ENCODE data around the gene NDUFS2.

The NDUFS2 gene

GRCh38 chr1:161176468-161177111 lies 25.6 kb upstream of the NDUFS2 start:
- peaks cover 77% of the 10 kb centered on the region for H3K4me1 Mint-ChIP-seq

GRCh38 chr1:161177112-161177935 lies 24.8 kb upstream of the NDUFS2 start, which contains the start of gene B4GALT3:
TSS of gene B4GALT3 (minus strand) at chr1:161177507. CDS start at chr1:161176060, 1,447 bp downstream.
- peak; percentile 84 for ATAC-seq (replicated peaks; ENCODE audit: extremely low read depth, poor library complexity, severe bottlenecking)
- peak; percentile 88 to 95 for DNase-seq (ENCODE audit: low spot score in 2 of 2)
- peaks cover 82% of the 10 kb centered on the region for H3K4me1 Mint-ChIP-seq
- H3K27me3 Mint-ChIP-seq, result no peaks in the 10 kb centered on the region
- peaks cover 42% of the 10 kb centered on the region for H3K36me3 Mint-ChIP-seq (ENCODE audit: insufficient read depth)
- no peaks in the 10 kb centered on the region for H3K9me3 Mint-ChIP-seq
- H3K27ac Mint-ChIP-seq (ENCODE audit: low read depth), result peak within 1 kb of the TSS; percentile 97
- H3K4me3 Mint-ChIP-seq, result peak within 1 kb of the TSS; percentile 97

More at GRCh38 chr1:161176468-161177111, 25.6 kb upstream of the NDUFS2 start:
- Mint-ChIP-seq H3K36me3 (ENCODE audit: insufficient read depth) (peaks cover 46% of the 10 kb centered on the region), H3K4me3 (peak overlapping the region; percentile 97), H3K9me3 (no peaks in the 10 kb centered on the region), H3K27me3 (no peaks in the 10 kb centered on the region), H3K27ac (ENCODE audit: low read depth) (peak overlapping the region; percentile 97)
- peak; percentile 16 for ATAC-seq (replicated peaks; ENCODE audit: extremely low read depth, poor library complexity, severe bottlenecking)
- no peak for DNase-seq (ENCODE audit: low spot score in 2 of 2)

GRCh38 chr1:161177936-161178244 lies 24.3 kb upstream of the NDUFS2 start:
- ATAC-seq (replicated peaks; ENCODE audit: extremely low read depth, poor library complexity, severe bottlenecking) (no peak), DNase-seq (ENCODE audit: low spot score in 2 of 2) (no peak)
- Mint-ChIP-seq H3K4me3 (peak overlapping the region; percentile 97), H3K27ac (ENCODE audit: low read depth) (peak overlapping the region; percentile 97), H3K4me1 (peaks cover 80% of the 10 kb centered on the region), H3K9me3 (no peaks in the 10 kb centered on the region), H3K27me3 (no peaks in the 10 kb centered on the region), H3K36me3 (ENCODE audit: insufficient read depth) (peaks cover 37% of the 10 kb centered on the region)

- H3K27ac Mint-ChIP-seq (ENCODE audit: low read depth), result peak overlapping the region; percentile 95
- DNase-seq (ENCODE audit: low spot score in 2 of 2) (no peak), ATAC-seq (replicated peaks; ENCODE audit: extremely low read depth, poor library complexity, severe bottlenecking) (no peak)
- no peaks in the 10 kb centered on the region for H3K9me3 Mint-ChIP-seq
- H3K4me1 Mint-ChIP-seq, result peaks cover 82% of the 10 kb centered on the region
- peaks cover 25% of the 10 kb centered on the region for H3K36me3 Mint-ChIP-seq (ENCODE audit: insufficient read depth)
- no peak overlapping the region for H3K4me3 Mint-ChIP-seq
- no peaks in the 10 kb centered on the region for H3K27me3 Mint-ChIP-seq
Observed at GRCh38 chr1:161179698-161180097, 22.5 kb upstream of the NDUFS2 start.

DNA sequence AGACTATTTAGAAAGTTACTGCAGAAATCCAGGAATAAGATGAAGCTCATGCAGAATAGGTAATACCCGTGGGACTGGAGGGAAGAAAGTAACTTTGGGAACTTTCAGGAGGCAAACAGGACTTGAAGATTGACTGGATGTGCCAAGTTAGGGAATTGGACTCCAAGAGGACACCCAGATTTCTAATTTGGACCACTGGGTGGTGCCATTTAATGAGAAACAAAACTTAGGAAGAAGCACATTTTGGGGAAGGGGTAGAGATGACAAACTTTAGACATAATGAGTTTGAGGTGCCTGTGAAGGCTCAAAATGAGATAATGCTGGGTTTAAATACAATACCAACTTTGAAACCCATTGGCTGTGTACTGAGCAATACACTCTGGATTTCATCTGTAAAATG lies 21.5 kb upstream of the NDUFS2 start:
- Mint-ChIP-seq H3K4me1 (peaks cover 81% of the 10 kb centered on the region), H3K9me3 (no peaks in the 10 kb centered on the region), H3K36me3 (ENCODE audit: insufficient read depth) (peaks cover 26% of the 10 kb centered on the region), H3K27ac (ENCODE audit: low read depth) (peak overlapping the region; percentile 95), H3K4me3 (peak overlapping the region; percentile 58), H3K27me3 (no peaks in the 10 kb centered on the region)
- no peak for ATAC-seq (replicated peaks; ENCODE audit: extremely low read depth, poor library complexity, severe bottlenecking)
- DNase-seq (ENCODE audit: low spot score in 2 of 2), result no peak

DNA sequence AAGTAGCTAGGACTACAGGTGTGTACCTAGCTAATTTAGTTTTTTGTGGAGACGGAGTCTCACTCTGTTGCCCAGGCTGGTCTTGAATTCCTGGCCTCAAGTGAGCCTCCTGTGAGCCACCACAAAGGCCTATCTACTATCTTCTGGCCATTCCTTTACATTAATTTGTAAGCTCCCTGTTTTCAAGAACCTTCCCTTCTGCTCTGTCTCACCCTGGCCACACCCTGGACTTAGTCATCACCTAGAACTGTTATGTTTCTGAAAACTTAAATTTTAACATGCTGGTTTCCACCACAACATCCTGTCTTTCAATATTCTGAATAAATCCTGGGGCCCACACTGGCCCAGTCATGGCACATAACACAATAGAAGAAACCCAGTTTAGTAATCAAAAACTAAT lies 20.0 kb upstream of the NDUFS2 start:
- H3K4me1 Mint-ChIP-seq, result peaks cover 81% of the 10 kb centered on the region
- peak overlapping the region; percentile 86 for H3K4me3 Mint-ChIP-seq
- H3K9me3 Mint-ChIP-seq, result no peaks in the 10 kb centered on the region
- ATAC-seq (replicated peaks; ENCODE audit: extremely low read depth, poor library complexity, severe bottlenecking), result peak; percentile 56
- peak in 1 of 2 donors; percentile 43 for DNase-seq (ENCODE audit: low spot score in 2 of 2)
- H3K27ac Mint-ChIP-seq (ENCODE audit: low read depth), result peak overlapping the region; percentile 95
- no peaks in the 10 kb centered on the region for H3K27me3 Mint-ChIP-seq
- peaks cover 20% of the 10 kb centered on the region for H3K36me3 Mint-ChIP-seq (ENCODE audit: insufficient read depth)

GRCh38 chr1:161185282-161185682 lies 16.9 kb upstream of the NDUFS2 start:
- ATAC-seq (replicated peaks; ENCODE audit: extremely low read depth, poor library complexity, severe bottlenecking) (peak; percentile 83), DNase-seq (ENCODE audit: low spot score in 2 of 2) (peak; percentile 47 to 77)
- H3K36me3 Mint-ChIP-seq (ENCODE audit: insufficient read depth), result peaks cover 10% of the 10 kb centered on the region
- peaks cover 83% of the 10 kb centered on the region for H3K4me1 Mint-ChIP-seq
- H3K27ac Mint-ChIP-seq (ENCODE audit: low read depth), result peak overlapping the region; percentile 69
- no peaks in the 10 kb centered on the region for H3K27me3 Mint-ChIP-seq
- no peaks in the 10 kb centered on the region for H3K9me3 Mint-ChIP-seq
- H3K4me3 Mint-ChIP-seq, result peak overlapping the region; percentile 86

- Mint-ChIP-seq H3K9me3 (no peaks in the 10 kb centered on the region), H3K4me3 (peak overlapping the region; percentile 86), H3K36me3 (ENCODE audit: insufficient read depth) (peaks cover 11% of the 10 kb centered on the region), H3K27ac (ENCODE audit: low read depth) (peak overlapping the region; percentile 69), H3K27me3 (no peaks in the 10 kb centered on the region), H3K4me1 (peaks cover 78% of the 10 kb centered on the region)
- ATAC-seq (replicated peaks; ENCODE audit: extremely low read depth, poor library complexity, severe bottlenecking) (peak; percentile 5), DNase-seq (ENCODE audit: low spot score in 2 of 2) (no peak)
Observed at GRCh38 chr1:161185732-161186311, 16.3 kb upstream of the NDUFS2 start.

DNA sequence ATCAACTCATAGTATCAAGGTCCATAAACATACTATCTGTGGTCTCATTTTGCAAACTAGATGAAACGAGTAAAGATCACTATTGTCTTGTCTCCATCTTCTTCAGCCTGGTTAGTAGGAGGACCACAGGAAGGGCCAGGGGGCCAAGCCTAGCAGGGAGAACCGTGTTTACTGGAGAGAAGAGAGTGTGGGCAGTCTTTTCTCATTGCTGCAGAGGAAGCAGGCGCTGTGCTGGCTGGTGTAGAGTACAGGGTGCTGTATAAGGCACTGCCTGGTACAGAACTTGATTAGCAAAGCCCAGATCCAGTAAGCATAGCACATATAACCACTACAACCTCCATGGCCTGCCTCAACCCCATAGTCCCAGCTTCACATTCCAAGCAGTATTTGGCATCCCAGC lies 14.9 kb upstream of the NDUFS2 start:
- Mint-ChIP-seq H3K4me3 (peak overlapping the region; percentile 19), H3K9me3 (no peaks in the 10 kb centered on the region), H3K27ac (ENCODE audit: low read depth) (peak overlapping the region; percentile 69), H3K36me3 (ENCODE audit: insufficient read depth) (peaks cover 11% of the 10 kb centered on the region), H3K4me1 (peaks cover 71% of the 10 kb centered on the region), H3K27me3 (no peaks in the 10 kb centered on the region)
- ATAC-seq (replicated peaks; ENCODE audit: extremely low read depth, poor library complexity, severe bottlenecking) (no peak), DNase-seq (ENCODE audit: low spot score in 2 of 2) (no peak)

DNA sequence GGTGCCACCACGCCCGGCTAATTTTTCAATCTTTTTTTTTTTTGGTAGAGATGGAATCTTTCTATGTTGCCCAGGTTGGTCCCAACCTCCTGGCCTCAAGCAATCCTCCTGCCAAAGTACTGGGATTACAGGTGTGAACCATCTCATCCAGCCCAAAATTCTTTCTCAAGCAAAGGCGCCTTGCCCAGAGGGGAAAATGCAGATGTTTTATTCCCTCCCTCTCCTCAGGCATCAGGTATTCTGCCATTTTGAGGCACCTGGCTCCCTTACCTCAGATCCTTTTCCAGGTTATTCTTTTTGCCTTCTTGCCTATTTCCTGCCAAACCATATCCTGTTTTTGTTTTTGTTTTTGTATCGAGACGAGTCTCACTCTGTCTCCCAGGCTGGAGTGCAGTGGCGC lies 13.8 kb upstream of the NDUFS2 start:
- Mint-ChIP-seq H3K4me3 (no peak overlapping the region), H3K4me1 (peaks cover 70% of the 10 kb centered on the region), H3K27me3 (no peaks in the 10 kb centered on the region), H3K9me3 (no peaks in the 10 kb centered on the region), H3K36me3 (ENCODE audit: insufficient read depth) (peaks cover 9% of the 10 kb centered on the region), H3K27ac (ENCODE audit: low read depth) (peak overlapping the region; percentile 59)
- ATAC-seq (replicated peaks; ENCODE audit: extremely low read depth, poor library complexity, severe bottlenecking) (no peak), DNase-seq (ENCODE audit: low spot score in 2 of 2) (no peak)

DNA sequence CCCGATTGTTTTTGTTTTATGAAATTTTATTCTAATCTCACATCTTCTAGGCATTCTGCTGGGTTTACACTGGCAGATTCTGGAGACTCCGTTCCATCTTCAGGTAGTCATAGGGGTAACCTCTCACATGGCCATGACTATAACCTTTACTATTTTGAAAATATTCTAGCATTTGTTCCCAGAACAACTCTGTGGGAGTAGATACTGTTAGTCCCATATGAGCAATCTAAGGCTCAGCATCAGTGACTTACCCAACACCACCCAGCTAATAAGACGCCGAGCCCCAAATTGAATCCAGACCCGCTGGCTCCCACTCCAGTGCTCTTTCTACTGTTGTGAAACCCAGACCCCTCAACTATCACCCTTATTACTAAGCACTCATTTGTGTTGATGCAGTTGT lies 13.1 kb upstream of the NDUFS2 start:
- no peaks in the 10 kb centered on the region for H3K9me3 Mint-ChIP-seq
- no peak for DNase-seq (ENCODE audit: low spot score in 2 of 2)
- no peak for ATAC-seq (replicated peaks; ENCODE audit: extremely low read depth, poor library complexity, severe bottlenecking)
- no peaks in the 10 kb centered on the region for H3K27me3 Mint-ChIP-seq
- H3K36me3 Mint-ChIP-seq (ENCODE audit: insufficient read depth), result peaks cover 9% of the 10 kb centered on the region
- H3K4me1 Mint-ChIP-seq, result peaks cover 64% of the 10 kb centered on the region
- H3K27ac Mint-ChIP-seq (ENCODE audit: low read depth), result peak overlapping the region; percentile 59
- H3K4me3 Mint-ChIP-seq, result no peak overlapping the region

DNA sequence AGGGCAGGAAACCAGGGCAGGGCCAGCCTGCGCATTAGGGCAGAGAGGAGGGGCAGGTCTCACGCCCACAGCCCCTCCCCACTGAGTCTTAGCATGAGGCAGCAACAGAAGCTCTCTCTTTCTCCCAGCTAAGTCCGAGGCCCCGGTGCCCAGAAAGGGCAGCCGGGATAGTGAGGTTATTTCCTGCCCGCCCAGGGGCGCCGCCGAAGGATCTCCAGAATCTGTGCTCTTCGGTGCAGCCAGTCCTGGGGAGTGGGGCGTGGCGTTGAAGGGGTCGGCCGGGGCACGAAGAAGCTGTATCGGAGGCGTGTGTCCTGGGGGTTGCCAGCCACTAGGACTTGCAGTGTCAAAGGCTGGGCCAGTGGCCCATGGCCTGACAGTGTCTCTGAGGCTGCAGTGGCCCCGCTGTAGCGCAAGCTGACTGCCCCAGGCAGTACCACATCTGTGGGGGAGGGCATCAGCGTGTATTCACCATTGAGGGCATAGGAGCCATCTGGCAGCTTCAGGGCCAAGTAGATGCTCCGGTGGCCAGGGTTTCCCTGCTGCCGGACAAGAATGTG lies 11.1 kb upstream of the NDUFS2 start:
- no peak overlapping the region for H3K27ac Mint-ChIP-seq (ENCODE audit: low read depth)
- DNase-seq (ENCODE audit: low spot score in 2 of 2), result no peak
- H3K4me1 Mint-ChIP-seq, result peaks cover 61% of the 10 kb centered on the region
- no peak for ATAC-seq (replicated peaks; ENCODE audit: extremely low read depth, poor library complexity, severe bottlenecking)
- H3K36me3 Mint-ChIP-seq (ENCODE audit: insufficient read depth), result peaks cover 3% of the 10 kb centered on the region
- no peaks in the 10 kb centered on the region for H3K27me3 Mint-ChIP-seq
- H3K4me3 Mint-ChIP-seq, result no peak overlapping the region
- H3K9me3 Mint-ChIP-seq, result no peaks in the 10 kb centered on the region
